GM23338 (cell line): ENCODE results near the gene FKBP7. TPM values are rescaled to one million over a fixed set of nuclear protein-coding genes. Genes with fewer than 3 reads are reported as not detected.

Source experiments
- ATAC-seq: fragments of 200-7000 bp; cut with Tn5 transposase; 3 replicates; pipeline ENCODE4 v1.9.1; 2020
- DNase-seq: peaks from one replicate; pipeline ENCODE4 v3.0.0-alpha.2; 2015; ENCODE audit warnings: low spot score
- H2AFZ ChIP-seq: fragments of 200-600 bp; sonication (generic); 2 replicates; pipeline ENCODE4 v1.8.0; 2016; ENCODE audit warnings: antibody characterized with exemption, mild to moderate bottlenecking, moderate library complexity
- H3F3A ChIP-seq: fragments of 200-600 bp; sonication (generic); replicated peaks from 2 replicates; pipeline ENCODE4 v1.8.0; 2017; ENCODE audit warnings: antibody characterized with exemption, mixed run types, low read depth
- H3K27ac ChIP-seq: fragments of 200-600 bp; sonication (generic); 2 replicates; pipeline ENCODE4 v1.6.1; 2016; ENCODE audit warnings: low read depth
- H3K27me3 ChIP-seq: fragments of 200-600 bp; sonication (generic); 2 replicates; pipeline ENCODE4 v1.8.0; 2016; ENCODE audit warnings: mild to moderate bottlenecking, mixed run types, moderate library complexity; ENCODE audit not compliant: insufficient read depth
- H3K36me3 ChIP-seq: fragments of 200-600 bp; sonication (generic); 2 replicates; pipeline ENCODE4 v1.8.0; 2016; ENCODE audit warnings: mild to moderate bottlenecking; ENCODE audit not compliant: insufficient read depth
- H3K4me1 ChIP-seq: fragments of 200-600 bp; sonication (generic); 2 replicates; pipeline ENCODE4 v1.8.0; 2016; ENCODE audit warnings: mild to moderate bottlenecking, moderate library complexity; ENCODE audit not compliant: insufficient read depth
- H3K4me2 ChIP-seq: fragments of 200-600 bp; sonication (generic); 2 replicates; pipeline ENCODE4 v1.7.1; 2017; ENCODE audit warnings: mixed run types
- H3K4me3 ChIP-seq: fragments of 200-600 bp; sonication (generic); 2 replicates; pipeline ENCODE4 v1.6.1; 2016; ENCODE audit warnings: mixed run types
- H3K79me2 ChIP-seq: fragments of 200-600 bp; sonication (generic); replicated peaks from 2 replicates; pipeline ENCODE4 v1.8.0; 2017; ENCODE audit warnings: mild to moderate bottlenecking; ENCODE audit not compliant: insufficient read depth
- H3K9me2 ChIP-seq: fragments of 200-600 bp; sonication (generic); 2 replicates; pipeline ENCODE4 v1.8.0; 2017; ENCODE audit not compliant: insufficient read depth
- H4K20me1 ChIP-seq: fragments of 200-600 bp; sonication (generic); replicated peaks from 2 replicates; pipeline ENCODE4 v1.8.0; 2017; ENCODE audit warnings: mild to moderate bottlenecking; ENCODE audit not compliant: insufficient read depth
- H3K27ac Mint-ChIP-seq: 2 replicates; pipeline ENCODE4 v1.8.0; 2020; ENCODE audit warnings: inconsistent platforms, mild to moderate bottlenecking, moderate library complexity, mixed read lengths
- H3K27me3 Mint-ChIP-seq: 3 replicates; pipeline ENCODE4 v1.8.0; 2022; ENCODE audit warnings: low read depth, mild to moderate bottlenecking, moderate library complexity, mixed read lengths, inconsistent platforms; ENCODE audit not compliant: insufficient read depth, poor library complexity
- H3K36me3 Mint-ChIP-seq: 3 replicates; pipeline ENCODE4 v1.8.0; 2021; ENCODE audit warnings: low read depth, mild to moderate bottlenecking, inconsistent platforms, moderate library complexity, mixed read lengths
- H3K4me1 Mint-ChIP-seq: 3 replicates; pipeline ENCODE4 v1.8.0; 2020; ENCODE audit warnings: mild to moderate bottlenecking, inconsistent platforms, mixed read lengths
- H3K4me3 Mint-ChIP-seq: 3 replicates; pipeline ENCODE4 v1.8.0; 2021; ENCODE audit warnings: moderate library complexity, mild to moderate bottlenecking, inconsistent platforms, mixed read lengths
- H3K9me3 Mint-ChIP-seq: 3 replicates; pipeline ENCODE4 v1.8.0; 2020; ENCODE audit warnings: moderate library complexity, mild to moderate bottlenecking, inconsistent platforms, mixed read lengths
- CREB1 ChIP-seq: fragments of 250-450 bp; sonication (Bioruptor Pico); IDR thresholded peaks from 2 replicates; pipeline ENCODE4 v1.5.0; 2020; ENCODE audit warnings: low read depth, mild to moderate bottlenecking, moderate library complexity
- CTCF ChIP-seq, 2 experiments: fragments of 200-600 bp in 1 of 2; sonication (generic) in 1 of 2; conservative IDR thresholded peaks; 2 replicates each; pipeline versions ENCODE4 v1.5.1 to v1.6.1; 2016 to 2017; ENCODE audit warnings: antibody characterized with exemption in 2 of 2, low read depth in 2 of 2, mild to moderate bottlenecking in 2 of 2, moderate library complexity in 1 of 2
- EZH2 ChIP-seq: fragments of 200-600 bp; sonication (generic); IDR thresholded peaks from one replicate; pipeline ENCODE4 v1.8.0; 2017; ENCODE audit warnings: antibody characterized with exemption, mild to moderate bottlenecking, low read depth; ENCODE audit not compliant: unreplicated experiment
- EZH2phosphoT487 ChIP-seq: fragments of 200-600 bp; sonication (generic); IDR thresholded peaks from one replicate; pipeline ENCODE4 v1.8.1; 2018; ENCODE audit warnings: antibody characterized with exemption; ENCODE audit not compliant: unreplicated experiment
- JUNB ChIP-seq: IDR thresholded peaks from one replicate; pipeline ENCODE4 v1.6.1; 2016; ENCODE audit warnings: antibody characterized with exemption; ENCODE audit not compliant: unreplicated experiment
- NANOG ChIP-seq: IDR thresholded peaks from 2 replicates; pipeline ENCODE4 v1.6.1; 2016; ENCODE audit warnings: antibody characterized with exemption, borderline replicate concordance
- REST ChIP-seq: IDR thresholded peaks from one replicate; pipeline ENCODE4 v1.6.1; 2018; ENCODE audit warnings: antibody characterized with exemption; ENCODE audit not compliant: unreplicated experiment
- STAT1 ChIP-seq: IDR thresholded peaks from one replicate; pipeline ENCODE4 v1.6.1; 2016; ENCODE audit warnings: antibody characterized with exemption; ENCODE audit not compliant: unreplicated experiment
- ZNF114 ChIP-seq: fragments of 250-450 bp; sonication (Bioruptor Pico); IDR thresholded peaks from 2 replicates; pipeline ENCODE4 v1.5.0; 2020; ENCODE audit warnings: mild to moderate bottlenecking, moderate library complexity
- ZNF462 ChIP-seq: fragments of 250-450 bp; sonication (Bioruptor Pico); IDR thresholded peaks from 2 replicates; pipeline ENCODE4 v1.5.0; 2020; ENCODE audit warnings: mild to moderate bottlenecking, moderate library complexity
- polyA plus RNA-seq: library from polyadenylated mRNA; unstranded; fragments of >200 nt; fragmentation: Nextera tagmentation; extraction: Ambion mirVana; gene quantifications from 2 replicates; pipeline ENCODE4 v1.2.1, GENCODE V29; 2016
- total RNA-seq: library from RNA; depleted of rRNA; stranded (reverse); fragments of >200 nt; shearing (Covaris generic); gene quantifications from 2 replicates; pipeline ENCODE4 v1.2.3, GENCODE V29; 2014

The FKBP7 gene
- total and polyA plus RNA-seq, 2 experiments from 2014 or later: 8.3 to 9.0 TPM

GRCh38 chr2:178506101-178506500, 27.7 kb upstream of the FKBP7 start (continued):
- no peak for TF ChIP-seq EZH2
- no peak for TF ChIP-seq ZNF114
- TF ChIP-seq STAT1: no peak
- no peak for TF ChIP-seq ZNF462
- no peak for TF ChIP-seq EZH2phosphoT487

- Mint-ChIP-seq H3K27ac (no peak overlapping the region), H3K27me3 (peaks cover 3% of the 10 kb centered on the region)
- H3K4me1 ChIP-seq: peaks cover 15% of the 10 kb centered on the region
- TF ChIP-seq EZH2 (no peak), CREB1 (no peak), JUNB (no peak), CTCF (conservative IDR thresholded peaks at IDR 0.05; ENCODE audit: low read depth in 2 of 2) (no peak), NANOG (no peak), STAT1 (no peak), REST (no peak)
These were observed 24.4 kb upstream of the FKBP7 start for GRCh38 chr2:178502751-178503150.

More at GRCh38 chr2:178502751-178503150, 24.4 kb upstream of the FKBP7 start:
- Mint-ChIP-seq H3K4me3 (no peak overlapping the region), H3K9me3 (no peaks in the 10 kb centered on the region), H3K36me3 (peaks cover 18% of the 10 kb centered on the region; the same call in 2 of the 3 replicates), H3K4me1 (peaks cover 16% of the 10 kb centered on the region)
- no peaks in the 10 kb centered on the region for H4K20me1 ChIP-seq
- ATAC-seq: no peak
- H3K27me3 ChIP-seq: peaks cover 3% of the 10 kb centered on the region; the same call in 1 of the 2 replicates
- H3K79me2 ChIP-seq: no peaks in the 10 kb centered on the region
- H2AFZ ChIP-seq: no peak overlapping the region
- no peak overlapping the region for H3K4me2 ChIP-seq
- no peak overlapping the region for H3K27ac ChIP-seq
- peaks cover 5% of the 10 kb centered on the region for H3K36me3 ChIP-seq
- no peak overlapping the region for H3K4me3 ChIP-seq
- no peaks in the 10 kb centered on the region for H3F3A ChIP-seq
- H3K9me2 ChIP-seq: no peaks in the 10 kb centered on the region
- DNase-seq: no peak
